Measurements from ENCODE around the gene UMOD. TPM values are rescaled to one million over a fixed set of nuclear protein-coding genes. Genes with fewer than 3 reads are reported as not detected.

The UMOD gene
- total RNA-seq, 2 donors from 2014 or later, result not detected

DNA sequence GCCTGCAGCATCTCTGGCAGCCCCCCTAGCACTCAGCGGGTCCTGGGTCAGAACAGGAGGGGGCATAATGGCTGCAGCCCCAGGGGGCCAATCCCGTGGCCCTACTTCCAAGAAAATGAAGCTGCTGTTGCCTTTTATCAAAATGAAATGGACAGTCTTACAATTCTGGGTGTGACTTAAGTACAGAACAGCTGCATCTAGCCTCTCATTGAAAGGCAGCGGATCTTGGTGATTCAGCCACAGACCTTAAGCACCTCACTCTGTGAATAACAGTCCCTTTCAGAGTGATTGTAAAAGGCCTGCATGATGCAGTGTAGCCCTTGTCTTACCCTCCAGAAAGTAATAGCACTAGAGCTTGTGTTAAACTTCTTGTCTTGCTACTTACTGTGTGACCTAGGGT lies 11.5 kb upstream of the UMOD start:
- Histone ChIP-seq H3K27me3 (replicated peaks; ENCODE audit: insufficient read depth) (no peaks in the 10 kb centered on the region), H3K36me3 (no peaks in the 10 kb centered on the region), H3K9me3 (no peaks in the 10 kb centered on the region), H3K27ac (no peak overlapping the region), H3K4me1 (ENCODE audit: control insufficient read depth in 1 of 2, low read depth in 2 of 2) (peaks cover 0 to 16% of the 10 kb centered on the region in 2 donors), H3K4me3 (no peak overlapping the region)
- no peak for DNase-seq (ENCODE audit: low spot score)
- ATAC-seq (ENCODE audit: insufficient number of reproducible peaks, low FRiP score, low read depth), result no peak
- TF ChIP-seq, protein P1, sequence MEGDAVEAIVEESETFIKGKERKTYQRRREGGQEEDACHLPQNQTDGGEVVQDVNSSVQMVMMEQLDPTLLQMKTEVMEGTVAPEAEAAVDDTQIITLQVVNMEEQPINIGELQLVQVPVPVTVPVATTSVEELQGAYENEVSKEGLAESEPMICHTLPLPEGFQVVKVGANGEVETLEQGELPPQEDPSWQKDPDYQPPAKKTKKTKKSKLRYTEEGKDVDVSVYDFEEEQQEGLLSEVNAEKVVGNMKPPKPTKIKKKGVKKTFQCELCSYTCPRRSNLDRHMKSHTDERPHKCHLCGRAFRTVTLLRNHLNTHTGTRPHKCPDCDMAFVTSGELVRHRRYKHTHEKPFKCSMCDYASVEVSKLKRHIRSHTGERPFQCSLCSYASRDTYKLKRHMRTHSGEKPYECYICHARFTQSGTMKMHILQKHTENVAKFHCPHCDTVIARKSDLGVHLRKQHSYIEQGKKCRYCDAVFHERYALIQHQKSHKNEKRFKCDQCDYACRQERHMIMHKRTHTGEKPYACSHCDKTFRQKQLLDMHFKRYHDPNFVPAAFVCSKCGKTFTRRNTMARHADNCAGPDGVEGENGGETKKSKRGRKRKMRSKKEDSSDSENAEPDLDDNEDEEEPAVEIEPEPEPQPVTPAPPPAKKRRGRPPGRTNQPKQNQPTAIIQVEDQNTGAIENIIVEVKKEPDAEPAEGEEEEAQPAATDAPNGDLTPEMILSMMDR (IDR thresholded peaks at IDR 0.05), result no peak

DNA sequence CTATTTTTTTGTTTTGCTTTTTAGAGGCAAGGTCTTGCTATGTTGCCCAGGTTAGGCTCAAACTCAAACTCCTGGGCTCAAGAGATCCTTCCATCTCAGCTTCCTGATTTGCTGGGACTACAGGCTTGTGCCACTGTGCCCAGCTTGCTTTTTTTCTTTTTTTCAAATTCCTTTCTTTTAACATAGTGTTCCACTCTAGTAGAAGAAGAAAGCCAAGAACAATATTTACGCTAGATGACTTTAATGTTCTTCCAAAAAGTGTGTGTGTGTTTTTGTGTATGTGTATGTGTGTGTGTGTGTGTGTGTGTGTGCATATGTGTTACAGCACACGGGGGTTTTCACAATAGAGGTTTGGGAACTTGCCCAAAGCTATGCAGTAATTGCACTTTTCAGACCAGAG lies 10.7 kb upstream of the UMOD start:
- Histone ChIP-seq H3K27ac (no peak overlapping the region), H3K4me3 (no peak overlapping the region), H3K9me3 (no peaks in the 10 kb centered on the region), H3K4me1 (ENCODE audit: control insufficient read depth in 1 of 2, low read depth in 2 of 2) (peaks cover 0 to 16% of the 10 kb centered on the region in 2 donors), H3K36me3 (no peaks in the 10 kb centered on the region), H3K27me3 (replicated peaks; ENCODE audit: insufficient read depth) (no peaks in the 10 kb centered on the region)
- ATAC-seq (ENCODE audit: insufficient number of reproducible peaks, low FRiP score, low read depth), result no peak
- DNase-seq (ENCODE audit: low spot score), result no peak
- TF ChIP-seq, protein P1 (IDR thresholded peaks at IDR 0.05), result no peak

DNA sequence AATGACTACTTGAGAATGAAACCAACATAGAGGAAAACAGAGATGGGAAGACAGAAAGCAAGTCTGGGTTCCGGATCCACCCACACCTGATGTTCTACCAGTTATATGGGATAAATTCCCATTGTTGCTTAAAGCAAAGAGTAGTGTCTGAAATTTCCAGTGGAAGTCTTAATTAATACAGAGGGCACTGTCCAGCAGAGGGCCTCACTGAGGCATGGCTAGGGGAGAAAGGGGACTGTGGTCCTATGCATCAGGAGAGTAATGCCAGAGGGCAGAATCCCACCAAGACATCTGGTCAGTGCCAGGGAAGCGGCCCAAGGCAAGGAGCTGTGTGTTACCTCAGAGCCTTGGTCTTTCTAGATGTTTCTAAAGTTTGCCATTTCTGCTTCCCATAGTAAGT lies 7.5 kb upstream of the UMOD start:
- Histone ChIP-seq H3K9me3 (no peaks in the 10 kb centered on the region), H3K4me3 (no peak overlapping the region), H3K4me1 (ENCODE audit: control insufficient read depth in 1 of 2, low read depth in 2 of 2) (peaks cover 0 to 16% of the 10 kb centered on the region in 2 donors), H3K36me3 (no peaks in the 10 kb centered on the region), H3K27ac (no peak overlapping the region), H3K27me3 (replicated peaks; ENCODE audit: insufficient read depth) (no peaks in the 10 kb centered on the region)
- no peak for DNase-seq (ENCODE audit: low spot score)
- TF ChIP-seq, protein P1 (IDR thresholded peaks at IDR 0.05), result no peak
- no peak for ATAC-seq (ENCODE audit: insufficient number of reproducible peaks, low FRiP score, low read depth)

DNA sequence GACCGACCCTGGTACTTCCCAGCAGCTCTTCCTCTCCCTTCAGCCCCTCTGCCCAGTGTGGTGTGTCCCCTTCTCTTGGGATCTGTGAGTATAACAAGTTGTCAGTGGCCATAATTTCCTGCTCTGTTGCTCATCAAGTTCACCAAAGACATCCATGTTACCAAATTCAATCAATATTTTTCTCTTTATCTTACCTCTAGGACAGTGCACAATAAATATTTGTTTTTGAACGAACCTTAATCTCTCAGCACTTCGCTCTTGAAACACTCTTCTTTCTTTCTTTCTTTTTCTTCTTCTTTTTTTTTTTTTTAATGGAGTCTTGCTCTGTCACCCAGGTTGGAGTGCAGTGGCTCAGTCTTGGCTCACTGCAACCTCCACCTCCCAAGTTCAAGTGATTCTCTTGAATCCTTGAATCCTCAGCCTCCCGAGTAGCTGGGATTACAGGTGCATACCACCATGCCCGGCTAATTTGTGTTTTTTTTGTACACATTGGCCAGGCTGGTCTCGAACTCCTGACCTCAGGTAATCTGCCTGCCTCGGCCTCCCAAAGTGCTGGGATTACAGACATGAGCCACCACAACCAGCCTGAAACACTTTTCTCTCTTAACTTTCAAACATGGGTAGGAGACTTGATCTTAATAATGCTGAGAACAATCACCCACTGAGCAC lies 2.7 kb upstream of the UMOD start:
- TF ChIP-seq, protein P1 (IDR thresholded peaks at IDR 0.05), result no peak
- Histone ChIP-seq H3K4me1 (ENCODE audit: control insufficient read depth in 1 of 2, low read depth in 2 of 2) (no peaks in the 10 kb centered on the region), H3K4me3 (no peak overlapping the region), H3K9me3 (no peaks in the 10 kb centered on the region), H3K36me3 (no peaks in the 10 kb centered on the region), H3K27me3 (replicated peaks; ENCODE audit: insufficient read depth) (no peaks in the 10 kb centered on the region), H3K27ac (no peak overlapping the region)
- DNase-seq (ENCODE audit: low spot score) (no peak), ATAC-seq (ENCODE audit: insufficient number of reproducible peaks, low FRiP score, low read depth) (no peak)

DNA sequence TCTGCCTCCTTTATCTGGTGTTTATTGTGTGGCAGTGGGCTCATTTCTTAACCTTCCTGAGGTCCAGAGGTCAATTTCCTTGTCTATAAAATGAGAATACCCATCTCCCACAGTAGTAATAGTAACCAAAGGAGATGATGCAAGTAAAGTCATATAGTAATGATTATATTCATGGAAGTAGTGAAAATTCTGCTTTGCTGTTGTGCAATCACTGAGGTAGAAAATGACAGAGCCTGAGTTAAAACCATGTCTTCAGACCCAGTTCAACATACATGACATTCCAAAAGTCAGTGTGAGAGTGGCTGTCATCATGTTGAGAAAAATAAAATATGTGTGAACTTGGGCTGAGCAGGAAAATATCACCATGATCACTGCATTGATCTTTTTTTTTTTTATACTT lies 864 bp upstream of the UMOD start:
- DNase-seq (ENCODE audit: low spot score), result no peak
- TF ChIP-seq, protein P1 (IDR thresholded peaks at IDR 0.05), result no peak
- H3K36me3 ChIP-seq, result no peaks in the 10 kb centered on the region
- H3K4me1 ChIP-seq (ENCODE audit: control insufficient read depth in 1 of 2, low read depth in 2 of 2), result no peaks in the 10 kb centered on the region
- no peak for ATAC-seq (ENCODE audit: insufficient number of reproducible peaks, low FRiP score, low read depth)
- no peak overlapping the region for H3K4me3 ChIP-seq
- H3K27ac ChIP-seq, result no peak overlapping the region
- H3K27me3 ChIP-seq (replicated peaks; ENCODE audit: insufficient read depth), result no peaks in the 10 kb centered on the region
- H3K9me3 ChIP-seq, result no peaks in the 10 kb centered on the region

Data from thoracic aorta (tissue), 2 donors.